Heart right ventricle (tissue), 16 donors: Measurements from ENCODE around the gene ASXL1. TPM values are rescaled to one million over a fixed set of nuclear protein-coding genes. Genes with fewer than 3 reads are reported as not detected.

ENCODE experiments used
- ATAC-seq, 8 donors: fragments of 200-7000 bp; cut with Tn5 transposase; one replicate each; pipeline ENCODE4 v1.9.1; 2020; ENCODE audit warnings: mild to moderate bottlenecking in 8 of 8, moderate library complexity in 8 of 8, moderate number of reproducible peaks in 1 of 8
- DNase-seq, 2 donors: peaks; one replicate each; pipeline ENCODE4 v3.0.0-alpha.2; 2020
- H3K27ac ChIP-seq, 10 donors: fragments of 200-600 bp; sonication (generic) in 2 of 10; one replicate each; pipeline versions ENCODE4 v1.5.0 to v1.8.0; 2020 to 2022; ENCODE audit warnings: mild to moderate bottlenecking in 3 of 10
- H3K27me3 ChIP-seq, 7 donors: fragments of 200-600 bp; one replicate each; pipeline ENCODE4 v1.8.0; 2021 to 2022; ENCODE audit warnings: mild to moderate bottlenecking in 2 of 7
- H3K36me3 ChIP-seq, 9 donors: fragments of 200-600 bp; sonication (generic) in 1 of 9; one replicate each; pipeline versions ENCODE4 v1.5.0 to v1.8.0; 2020 to 2022; ENCODE audit warnings: mild to moderate bottlenecking in 2 of 9
- H3K4me1 ChIP-seq, 9 donors: fragments of 200-600 bp; sonication (generic) in 1 of 9; one replicate each; pipeline versions ENCODE4 v1.5.0 to v1.8.0; 2020 to 2022; ENCODE audit warnings: mild to moderate bottlenecking in 4 of 9
- H3K4me3 ChIP-seq, 10 donors: fragments of 200-600 bp; sonication (generic) in 2 of 10; one replicate each; pipeline versions ENCODE4 v1.5.0 to v1.8.0; 2020 to 2022; ENCODE audit warnings: mild to moderate bottlenecking in 7 of 10, moderate library complexity in 2 of 10
- H3K9me3 ChIP-seq, 11 donors: fragments of 200-600 bp in 10 of 11; sonication (generic) in 2 of 11; one replicate each; pipeline versions ENCODE4 v1.5.0 to v1.8.0; 2013 to 2022; ENCODE audit warnings: mild to moderate bottlenecking in 2 of 11, control low read depth in 1 of 11, moderate library complexity in 1 of 11
- CTCF ChIP-seq, 9 donors: fragments of 200-600 bp; sonication (generic) in 2 of 9; IDR thresholded peaks; one replicate each; pipeline versions ENCODE4 v1.5.0 to v1.8.0; 2021 to 2022; ENCODE audit warnings: antibody characterized with exemption in 9 of 9, mild to moderate bottlenecking in 5 of 9, moderate library complexity in 1 of 9
- WGBS, 2 donors: extraction: QIAGEN DNeasy Blood & Tissue Kit; methylation state at CpG; one replicate each; pipeline ENCODE4 v1.1.7; 2013; ENCODE audit warnings: inconsistent platforms in 1 of 2; 5-methylcytosine and 5-hydroxymethylcytosine counted together
- intact Hi-C, 10 donors: fragments of 100-400 bp; cut with DNase I; formaldehyde crosslinking; loops; one replicate each; pipeline versions ENCODE4 v1.11.1 to v1.14.2; 2022
- polyA plus RNA-seq, 2 donors: library from polyadenylated mRNA; stranded (reverse); fragments of 200-250 nt; gene quantifications; one replicate each; pipeline ENCODE4 v1.2.3, GENCODE V29; 2013
- total RNA-seq, 10 donors: library from RNA; stranded (reverse); fragmentation: NEBNext Ultra II Directional in 3 of 10; extraction: Animal tissue kit (Norgen Biotek cat#: 25700) in 3 of 10; gene quantifications; one replicate each; pipeline versions ENCODE4 v1.2.1 to v1.2.4, GENCODE V29; 2021 to 2023
- donor health status: Arrhythmogenic right ventricular cardiomyopathy.
- donor health status: ischemic (EF 13 %, LVEDD 7.1; RV severe dilation, severe dysfunction).
- donor health status: healthy with polysubstance abuse.
- donor health status: DM: no; HTN: yes; CAD: no.
- donor health status: DM: no; HTN: no; CAD: no.
- donor health status: ischemic (EF 25% LVEDD 6.9; RV normal size, moderate dysfunction).
- donor health status: ischemic (EF 25% LVEDD 5.7; RV mildly dilated, moderate dysfunction).
- donor health status: healthy.
- donor health status: DM: yes; HTN: yes; CAD: no.
- donor health status: Ischemic cardiomyopathy.
- donor health status: ischemic (EF 35%, LVEDD 5.7; RV mildly dilated, moderate dysfunction).
- donor health status: nonischemic (EF 11% LVEDD 7.7; RV severe dilation, severe dysfunction).
- donor health status: DM: yes; HTN: yes; CAD: no.
- donor health status: PGD.
- donor health status: ischemic (EF 29% LVEDD 5.4; RV normal size, mild dysfunction).
- donor health status: nonischemic (EF 23%, LVEDD 6.1; RV moderate dilation, normal function).

The ASXL1 gene
- total and polyA plus RNA-seq, 12 donors, result 10.0 to 39.4 (median 28.2) TPM

- Histone ChIP-seq H3K4me3 (no peak overlapping the region), H3K4me1 (peaks cover 0 to 48% (median 23%) of the 10 kb centered on the region in 9 donors), H3K36me3 (peaks cover 0 to 40% (median 8%) of the 10 kb centered on the region in 9 donors), H3K9me3 (no peaks in the 10 kb centered on the region), H3K27me3 (no peaks in the 10 kb centered on the region), H3K27ac (no peak overlapping the region)
- no peak for TF ChIP-seq CTCF (IDR thresholded peaks at IDR 0.05)
- WGBS, 2 donors, result 85 to 91% methylated on average over 2 of the region's 2 CpGs
- DNase-seq, result no peak
- no peak for ATAC-seq
- intact Hi-C loops, result loop anchor here in 1 of 10 donors (10.0 kb wide), 1 partner anchor 668 kb away; the partner anchor contains the start of gene BPIFB3
These were observed 29.1 kb downstream of the ASXL1 start for GRCh38 chr20:32387252-32387651.

GRCh38 chr20:32391003-32391402 lies 32.9 kb downstream of the ASXL1 start:
- peaks cover 0 to 15% (median 0%) of the 10 kb centered on the region in 11 donors for H3K9me3 ChIP-seq
- intact Hi-C loops, result no loop called here
- WGBS, 2 donors, result 92 to 95% methylated on average over 2 of the region's 2 CpGs
- H3K27me3 ChIP-seq, result no peaks in the 10 kb centered on the region
- peaks cover 0 to 60% (median 8%) of the 10 kb centered on the region in 9 donors for H3K36me3 ChIP-seq
- H3K4me3 ChIP-seq, result no peak overlapping the region
- no peak overlapping the region for H3K27ac ChIP-seq
- TF ChIP-seq CTCF (IDR thresholded peaks at IDR 0.05), result no peak
- no peak for ATAC-seq
- H3K4me1 ChIP-seq, result peaks cover 0 to 28% (median 6%) of the 10 kb centered on the region in 9 donors
- no peak for DNase-seq

GRCh38 chr20:32395066-32395465 lies 36.9 kb downstream of the ASXL1 start:
- 94 to 96% methylated on average over 3 of the region's 3 CpGs for WGBS, 2 donors

GRCh38 chr20:32396646-32397160 lies 38.6 kb downstream of the ASXL1 start:
- H3K36me3 ChIP-seq, result peaks cover 0 to 46% (median 0%) of the 10 kb centered on the region in 9 donors
- H3K9me3 ChIP-seq, result peaks cover 0 to 15% (median 0%) of the 10 kb centered on the region in 11 donors
- intact Hi-C loops, result no loop called here
- peaks cover 0 to 6% (median 0%) of the 10 kb centered on the region in 9 donors for H3K4me1 ChIP-seq
- H3K4me3 ChIP-seq, result no peak overlapping the region
- DNase-seq (no peak), ATAC-seq (no peak)
- 81 to 85% methylated on average over 3 of the region's 3 CpGs for WGBS, 2 donors
- TF ChIP-seq CTCF (IDR thresholded peaks at IDR 0.05), result no peak
- H3K27me3 ChIP-seq, result no peaks in the 10 kb centered on the region
- no peak overlapping the region for H3K27ac ChIP-seq

More at GRCh38 chr20:32395066-32395465, 36.9 kb downstream of the ASXL1 start:
- no peak overlapping the region for H3K27ac ChIP-seq
- intact Hi-C loops, result no loop called here
- H3K4me1 ChIP-seq, result peaks cover 0 to 18% (median 0%) of the 10 kb centered on the region in 9 donors
- DNase-seq (no peak), ATAC-seq (no peak)
- H3K4me3 ChIP-seq, result no peak overlapping the region
- H3K9me3 ChIP-seq, result peaks cover 0 to 15% (median 0%) of the 10 kb centered on the region in 11 donors
- TF ChIP-seq CTCF (IDR thresholded peaks at IDR 0.05), result no peak
- H3K27me3 ChIP-seq, result no peaks in the 10 kb centered on the region
- peaks cover 0 to 59% (median 8%) of the 10 kb centered on the region in 9 donors for H3K36me3 ChIP-seq
